ENCODE data around the gene KCND3.

Gene KCND3

GRCh38 chr1:111737216-111738132 lies 252.0 kb downstream of the KCND3 start:
- no peak for DNase-seq

GRCh38 chr1:111736548-111737215 lies 252.8 kb downstream of the KCND3 start:
- no peak for DNase-seq

- DNase-seq = no peak
Observed at GRCh38 chr1:111735858-111736544, 253.5 kb downstream of the KCND3 start.

GRCh38 chr1:111735321-111735720 lies 254.1 kb downstream of the KCND3 start:
- no peak for DNase-seq

GRCh38 chr1:111734856-111735255 lies 254.6 kb downstream of the KCND3 start:
- no peak for DNase-seq

GRCh38 chr1:111734426-111734825 lies 255.0 kb downstream of the KCND3 start:
- no peak for DNase-seq

GRCh38 chr1:111733992-111734341 lies 255.5 kb downstream of the KCND3 start:
- peak; percentile 67 to 71 for DNase-seq

GRCh38 chr1:111733183-111733991 lies 256.1 kb downstream of the KCND3 start:
- DNase-seq = peak; percentile 94 to 95

- no peak for DNase-seq
Observed at GRCh38 chr1:111732718-111733117, 256.8 kb downstream of the KCND3 start.

- no peak for DNase-seq
Observed at GRCh38 chr1:111731956-111732355, 257.5 kb downstream of the KCND3 start.

- DNase-seq = no peak
Observed at GRCh38 chr1:111730706-111731105, 258.8 kb downstream of the KCND3 start.

- no peak for DNase-seq
Observed at GRCh38 chr1:111729946-111730681, 259.4 kb downstream of the KCND3 start.

GRCh38 chr1:111729271-111729921 lies 260.1 kb downstream of the KCND3 start:
- DNase-seq = no peak

- no peak for DNase-seq
Observed at GRCh38 chr1:111727056-111727455, 262.4 kb downstream of the KCND3 start.

- DNase-seq = no peak
Observed at GRCh38 chr1:111725192-111725591, 264.3 kb downstream of the KCND3 start.

- no peak for DNase-seq
Observed at GRCh38 chr1:111723871-111724270, 265.6 kb downstream of the KCND3 start.

- no peak for DNase-seq
Observed at GRCh38 chr1:111723091-111723806, 266.2 kb downstream of the KCND3 start.

GRCh38 chr1:111720977-111721786 lies 268.3 kb downstream of the KCND3 start:
- DNase-seq = no peak

All from AML-193 (cell line).